ENCODE measurements around the gene SYTL3. TPM values are rescaled to one million over a fixed set of nuclear protein-coding genes. Genes with fewer than 3 reads are reported as not detected.
A peak's percentile ranks its signal among the peaks of the same experiment; 100 is the strongest.

The SYTL3 gene
- total and polyA plus RNA-seq, 2 donors (not counting 1 experiment from before 2014, with no cell fraction given) = 1.1 to 5.4 TPM

GRCh38 chr6:158757753-158758090 lies 107.9 kb downstream of the SYTL3 start:
- no peak overlapping the region for H3K9ac ChIP-seq (ENCODE audit: low read length)
- no peak for TF ChIP-seq CTCF (IDR thresholded peaks at IDR 0.05)
- no peak for TF ChIP-seq EZH2 (IDR thresholded peaks at IDR 0.05; ENCODE audit: borderline replicate concordance, insufficient read depth, low read depth, low read length, poor library complexity, severe bottlenecking)
- Mint-ChIP-seq H3K27me3 (no peaks in the 10 kb centered on the region), H3K27ac (peak overlapping the region; percentile 46), H3K4me1 (peaks cover 1% of the 10 kb centered on the region), H3K9me3 (ENCODE audit: insufficient read depth) (no peaks in the 10 kb centered on the region), H3K4me3 (no peak overlapping the region)
- H3K4me2 ChIP-seq (replicated peaks; ENCODE audit: low read depth, low read length, poor library complexity, severe bottlenecking) = no peak overlapping the region
- 94% methylated on average over 9 of the region's 9 CpGs for WGBS (ENCODE audit: insufficient coverage)
- no peaks in the 10 kb centered on the region for H4K20me1 ChIP-seq (ENCODE audit: control insufficient read depth, insufficient read depth, low read length, poor library complexity, severe bottlenecking)
- ATAC-seq (ENCODE audit: low read depth) (no peak), DNase-seq (peak; percentile 21)
- H3K4me3 ChIP-seq (ENCODE audit: control extremely low read depth in 1 of 5, extremely low read depth in 1 of 5, insufficient read depth in 1 of 5, low read depth in 2 of 5, low read length in 4 of 5) = no peak overlapping the region
- H2AFZ ChIP-seq (ENCODE audit: insufficient read depth, low read depth, low read length, poor library complexity, severe bottlenecking) = no peak overlapping the region
- H3K27me3 ChIP-seq (replicated peaks in 1 of 4; ENCODE audit: control extremely low read depth in 1 of 4, control insufficient read depth in 3 of 4, insufficient read depth in 4 of 4, low read length in 3 of 4) = no peaks in the 10 kb centered on the region
- peaks cover 4 to 5% of the 10 kb centered on the region in 2 donors for H3K4me1 ChIP-seq (ENCODE audit: control insufficient read depth in 2 of 2, insufficient read depth in 2 of 2, low read length in 2 of 2)
- POLR2A ChIA-PET = interaction anchor here (0.7 kb wide), 1 partner anchor 151 kb away, joined by 5 read pairs; no protein-coding TSS in a partner anchor
- H3K9me3 ChIP-seq (ENCODE audit: control extremely low read depth in 1 of 3, control insufficient read depth in 2 of 3, insufficient read depth in 1 of 3, low read length in 2 of 3) = no peaks in the 10 kb centered on the region
- H3K79me2 ChIP-seq (ENCODE audit: control insufficient read depth, insufficient read depth, low read length) = no peaks in the 10 kb centered on the region
- intact Hi-C loops (cut with micrococcal nuclease) = no loop called here
- no peaks in the 10 kb centered on the region for H3K36me3 ChIP-seq (replicated peaks in 1 of 2; ENCODE audit: control extremely low read depth in 1 of 2, control insufficient read depth in 1 of 2, extremely low read depth in 1 of 2, insufficient read depth in 2 of 2, low read length in 1 of 2)
- CTCF ChIA-PET = no interaction called here
- no peak overlapping the region for H3K27ac ChIP-seq (ENCODE audit: low read length in 2 of 2)

GRCh38 chr6:158758451-158758860 lies 108.6 kb downstream of the SYTL3 start:
- no peaks in the 10 kb centered on the region for H3K9me3 Mint-ChIP-seq (ENCODE audit: insufficient read depth)
- DNase-seq (no peak), ATAC-seq (ENCODE audit: low read depth) (no peak)
- H3K4me2 ChIP-seq (replicated peaks; ENCODE audit: low read depth, low read length, poor library complexity, severe bottlenecking) = no peak overlapping the region
- H3K27ac ChIP-seq (ENCODE audit: low read length in 2 of 2) = no peak overlapping the region
- H3K9me3 ChIP-seq (ENCODE audit: control extremely low read depth in 1 of 3, control insufficient read depth in 2 of 3, insufficient read depth in 1 of 3, low read length in 2 of 3) = no peaks in the 10 kb centered on the region
- no peaks in the 10 kb centered on the region for H3K27me3 ChIP-seq (replicated peaks in 1 of 4; ENCODE audit: control extremely low read depth in 1 of 4, control insufficient read depth in 3 of 4, insufficient read depth in 4 of 4, low read length in 3 of 4)
- H3K4me3 ChIP-seq (ENCODE audit: control extremely low read depth in 1 of 5, extremely low read depth in 1 of 5, insufficient read depth in 1 of 5, low read depth in 2 of 5, low read length in 4 of 5) = no peak overlapping the region
- H3K27me3 Mint-ChIP-seq = no peaks in the 10 kb centered on the region
- 95% methylated on average over 8 of the region's 9 CpGs for WGBS (ENCODE audit: insufficient coverage)
- H3K79me2 ChIP-seq (ENCODE audit: control insufficient read depth, insufficient read depth, low read length) = no peaks in the 10 kb centered on the region
- no peak overlapping the region for H2AFZ ChIP-seq (ENCODE audit: insufficient read depth, low read depth, low read length, poor library complexity, severe bottlenecking)
- H3K4me3 Mint-ChIP-seq = no peak overlapping the region
- intact Hi-C loops (cut with micrococcal nuclease) = no loop called here
- CTCF ChIA-PET = no interaction called here
- H3K27ac Mint-ChIP-seq = no peak overlapping the region
- no peak overlapping the region for H3K9ac ChIP-seq (ENCODE audit: low read length)
- no peaks in the 10 kb centered on the region for H3K4me1 ChIP-seq (ENCODE audit: control insufficient read depth in 2 of 2, insufficient read depth in 2 of 2, low read length in 2 of 2)
- H3K4me1 Mint-ChIP-seq = peaks cover 2% of the 10 kb centered on the region
- H3K36me3 ChIP-seq (replicated peaks in 1 of 2; ENCODE audit: control extremely low read depth in 1 of 2, control insufficient read depth in 1 of 2, extremely low read depth in 1 of 2, insufficient read depth in 2 of 2, low read length in 1 of 2) = peaks cover 0 to 1% of the 10 kb centered on the region in 2 experiments
- no peak for TF ChIP-seq EZH2 (IDR thresholded peaks at IDR 0.05; ENCODE audit: borderline replicate concordance, insufficient read depth, low read depth, low read length, poor library complexity, severe bottlenecking)
- no peak for TF ChIP-seq CTCF (IDR thresholded peaks at IDR 0.05)
- no peaks in the 10 kb centered on the region for H4K20me1 ChIP-seq (ENCODE audit: control insufficient read depth, insufficient read depth, low read length, poor library complexity, severe bottlenecking)
- POLR2A ChIA-PET = interaction anchor here (0.6 to 0.7 kb wide), 3 partner anchors 33 to 169 kb away, joined by 3 to 5 read pairs (median 4); no protein-coding TSS in a partner anchor

Data from B cell (primary cell).